ENCODE data around the gene SLC25A22.

The SLC25A22 gene

DNA sequence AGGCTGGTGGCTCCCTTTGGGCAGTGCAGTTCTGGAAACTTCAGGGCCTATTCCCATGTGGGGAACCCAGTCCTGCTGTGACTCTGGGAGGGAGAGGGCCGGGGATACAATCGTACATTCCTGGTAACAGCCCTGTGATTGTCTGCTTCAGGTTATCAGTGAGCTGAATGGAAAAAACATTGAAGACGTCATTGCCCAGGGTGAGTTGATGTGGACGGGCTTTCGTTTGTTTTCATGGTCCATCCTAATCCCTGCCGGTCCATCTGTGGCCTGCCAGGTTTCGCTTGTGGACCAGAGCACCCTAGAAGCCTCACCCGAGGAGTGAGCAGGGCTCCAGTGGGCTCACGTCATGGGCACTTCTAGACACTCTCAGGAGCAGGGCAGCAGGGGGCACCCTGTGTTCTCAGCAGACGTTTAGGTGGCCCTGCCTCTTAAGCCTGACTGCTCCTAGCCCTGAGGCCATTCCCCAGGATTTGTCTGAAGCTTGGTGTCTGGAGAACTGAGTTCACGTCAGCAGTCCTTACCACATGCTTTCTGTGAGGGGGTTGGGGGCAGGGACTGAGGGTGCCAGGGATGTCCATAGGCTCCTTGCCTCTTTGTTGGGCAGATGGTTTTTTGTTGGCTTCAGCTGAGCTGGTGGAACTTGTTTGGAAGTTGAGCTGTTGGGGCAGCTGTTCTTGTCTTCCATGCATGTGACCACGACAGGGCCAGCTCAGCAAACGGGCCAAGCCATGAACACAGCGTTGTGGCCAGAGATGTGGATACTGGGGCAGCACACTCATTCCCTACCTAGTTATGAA, 13.6 kb upstream of the SLC25A22 start:
- TF ChIP-seq FOXP2 (optimal IDR thresholded peaks at IDR 0.05; ENCODE audit: borderline replicate concordance, extremely low read depth, extremely low read length, insufficient read depth) (no peak), POLR2AphosphoS5 (IDR thresholded peaks at IDR 0.05; ENCODE audit: low read depth, low read length) (no peak; the same call in 1 of the 2 replicates), SIN3A (IDR thresholded peaks at IDR 0.05; ENCODE audit: borderline replicate concordance, insufficient read depth, low read length) (no peak), TAF1 (IDR thresholded peaks at IDR 0.05; ENCODE audit: borderline replicate concordance, insufficient read depth, low read length) (no peak)
- TF ChIP-seq, protein P1, sequence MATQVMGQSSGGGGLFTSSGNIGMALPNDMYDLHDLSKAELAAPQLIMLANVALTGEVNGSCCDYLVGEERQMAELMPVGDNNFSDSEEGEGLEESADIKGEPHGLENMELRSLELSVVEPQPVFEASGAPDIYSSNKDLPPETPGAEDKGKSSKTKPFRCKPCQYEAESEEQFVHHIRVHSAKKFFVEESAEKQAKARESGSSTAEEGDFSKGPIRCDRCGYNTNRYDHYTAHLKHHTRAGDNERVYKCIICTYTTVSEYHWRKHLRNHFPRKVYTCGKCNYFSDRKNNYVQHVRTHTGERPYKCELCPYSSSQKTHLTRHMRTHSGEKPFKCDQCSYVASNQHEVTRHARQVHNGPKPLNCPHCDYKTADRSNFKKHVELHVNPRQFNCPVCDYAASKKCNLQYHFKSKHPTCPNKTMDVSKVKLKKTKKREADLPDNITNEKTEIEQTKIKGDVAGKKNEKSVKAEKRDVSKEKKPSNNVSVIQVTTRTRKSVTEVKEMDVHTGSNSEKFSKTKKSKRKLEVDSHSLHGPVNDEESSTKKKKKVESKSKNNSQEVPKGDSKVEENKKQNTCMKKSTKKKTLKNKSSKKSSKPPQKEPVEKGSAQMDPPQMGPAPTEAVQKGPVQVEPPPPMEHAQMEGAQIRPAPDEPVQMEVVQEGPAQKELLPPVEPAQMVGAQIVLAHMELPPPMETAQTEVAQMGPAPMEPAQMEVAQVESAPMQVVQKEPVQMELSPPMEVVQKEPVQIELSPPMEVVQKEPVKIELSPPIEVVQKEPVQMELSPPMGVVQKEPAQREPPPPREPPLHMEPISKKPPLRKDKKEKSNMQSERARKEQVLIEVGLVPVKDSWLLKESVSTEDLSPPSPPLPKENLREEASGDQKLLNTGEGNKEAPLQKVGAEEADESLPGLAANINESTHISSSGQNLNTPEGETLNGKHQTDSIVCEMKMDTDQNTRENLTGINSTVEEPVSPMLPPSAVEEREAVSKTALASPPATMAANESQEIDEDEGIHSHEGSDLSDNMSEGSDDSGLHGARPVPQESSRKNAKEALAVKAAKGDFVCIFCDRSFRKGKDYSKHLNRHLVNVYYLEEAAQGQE (IDR thresholded peaks at IDR 0.05; ENCODE audit: insufficient read depth in 1 of 2, low read depth in 2 of 2, low read length in 2 of 2), result no peak

DNA sequence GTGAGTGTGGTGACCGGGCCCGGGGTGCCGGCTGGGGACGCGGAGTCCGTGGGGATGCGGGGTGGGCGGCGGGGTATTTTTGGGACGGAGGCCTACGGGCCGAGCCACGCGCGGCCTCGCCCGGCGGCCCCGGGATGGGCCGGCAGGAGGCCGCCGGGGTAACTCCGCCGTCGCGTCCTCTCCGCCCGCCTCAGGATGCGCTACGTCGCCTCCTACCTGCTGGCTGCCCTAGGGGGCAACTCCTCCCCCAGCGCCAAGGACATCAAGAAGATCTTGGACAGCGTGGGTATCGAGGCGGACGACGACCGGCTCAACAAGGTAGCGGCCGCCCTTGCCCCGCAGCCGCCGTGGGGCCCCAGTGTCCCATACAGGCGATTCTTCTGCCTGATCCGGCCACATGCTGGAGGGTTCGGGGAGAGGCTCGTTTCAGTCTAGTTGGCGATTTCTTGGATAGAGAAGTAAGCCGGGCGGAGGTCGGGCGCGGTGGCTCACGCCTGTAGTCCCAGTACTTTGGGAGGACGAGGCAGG, 12.0 kb upstream of the SLC25A22 start:
- TF ChIP-seq, protein P1 (IDR thresholded peaks at IDR 0.05; ENCODE audit: insufficient read depth in 1 of 2, low read depth in 2 of 2, low read length in 2 of 2), result no peak
- TF ChIP-seq TAF1 (IDR thresholded peaks at IDR 0.05; ENCODE audit: borderline replicate concordance, insufficient read depth, low read length) (no peak), SIN3A (IDR thresholded peaks at IDR 0.05; ENCODE audit: borderline replicate concordance, insufficient read depth, low read length) (no peak), FOXP2 (optimal IDR thresholded peaks at IDR 0.05; ENCODE audit: borderline replicate concordance, extremely low read depth, extremely low read length, insufficient read depth) (no peak), POLR2AphosphoS5 (IDR thresholded peaks at IDR 0.05; ENCODE audit: low read depth, low read length) (no peak; the same call in 1 of the 2 replicates)

DNA sequence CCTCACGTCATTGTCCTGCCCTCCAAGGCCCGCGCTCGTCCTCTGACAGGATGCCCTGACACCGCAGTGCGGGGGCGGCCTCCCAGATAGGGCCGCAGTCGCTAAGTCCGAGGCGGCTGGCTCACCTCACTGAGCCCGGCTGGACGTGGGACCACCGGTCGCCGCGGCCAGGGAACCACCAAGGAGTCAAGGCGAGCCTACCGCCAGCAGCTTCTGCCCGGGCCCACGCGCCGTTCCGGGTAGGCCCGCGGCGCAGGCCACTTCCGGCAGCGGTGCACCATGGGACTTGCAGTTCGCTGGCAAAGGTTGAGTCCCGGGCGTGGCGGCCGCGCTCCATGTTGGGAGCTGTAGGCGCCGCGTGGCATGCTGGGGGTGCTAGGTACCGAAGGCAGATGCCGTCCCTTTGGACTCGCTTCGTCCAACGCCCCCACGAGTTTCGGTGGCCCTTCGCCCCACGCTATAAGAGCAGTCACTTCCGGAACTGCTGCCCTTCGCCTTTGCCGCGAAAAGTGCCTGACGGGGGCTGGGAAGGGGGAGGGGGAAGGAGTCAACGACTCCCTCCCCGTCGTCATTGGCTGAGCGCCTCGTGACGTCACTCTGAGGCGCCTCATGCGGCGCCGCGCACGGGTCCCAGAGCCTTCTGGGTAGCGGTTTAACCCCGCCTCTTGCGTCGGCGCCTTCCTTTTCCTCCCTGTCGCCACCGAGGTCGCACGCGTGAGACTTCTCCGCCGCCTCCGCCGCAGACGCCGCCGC, 11.4 kb upstream of the SLC25A22 start, which contains the start of gene RPLP2:
RPLP2 (plus strand) TSS at position 681 of the 753 bp plus-strand sequence. CDS start 268 bp downstream, outside the sequence.
- peak; percentile 98 for TF ChIP-seq TAF1 (IDR thresholded peaks at IDR 0.05; ENCODE audit: borderline replicate concordance, insufficient read depth, low read length)
- TF ChIP-seq POLR2AphosphoS5 (IDR thresholded peaks at IDR 0.05; ENCODE audit: low read depth, low read length), result peak; percentile 84
- TF ChIP-seq, protein P1 (IDR thresholded peaks at IDR 0.05; ENCODE audit: insufficient read depth in 1 of 2, low read depth in 2 of 2, low read length in 2 of 2), result peak; percentile 20 to 73; a peak in 2 of 4 replicates
- peak; percentile 79; the same call in 1 of the 2 replicates for TF ChIP-seq SIN3A (IDR thresholded peaks at IDR 0.05; ENCODE audit: borderline replicate concordance, insufficient read depth, low read length)
- TF ChIP-seq FOXP2 (optimal IDR thresholded peaks at IDR 0.05; ENCODE audit: borderline replicate concordance, extremely low read depth, extremely low read length, insufficient read depth), result no peak

DNA sequence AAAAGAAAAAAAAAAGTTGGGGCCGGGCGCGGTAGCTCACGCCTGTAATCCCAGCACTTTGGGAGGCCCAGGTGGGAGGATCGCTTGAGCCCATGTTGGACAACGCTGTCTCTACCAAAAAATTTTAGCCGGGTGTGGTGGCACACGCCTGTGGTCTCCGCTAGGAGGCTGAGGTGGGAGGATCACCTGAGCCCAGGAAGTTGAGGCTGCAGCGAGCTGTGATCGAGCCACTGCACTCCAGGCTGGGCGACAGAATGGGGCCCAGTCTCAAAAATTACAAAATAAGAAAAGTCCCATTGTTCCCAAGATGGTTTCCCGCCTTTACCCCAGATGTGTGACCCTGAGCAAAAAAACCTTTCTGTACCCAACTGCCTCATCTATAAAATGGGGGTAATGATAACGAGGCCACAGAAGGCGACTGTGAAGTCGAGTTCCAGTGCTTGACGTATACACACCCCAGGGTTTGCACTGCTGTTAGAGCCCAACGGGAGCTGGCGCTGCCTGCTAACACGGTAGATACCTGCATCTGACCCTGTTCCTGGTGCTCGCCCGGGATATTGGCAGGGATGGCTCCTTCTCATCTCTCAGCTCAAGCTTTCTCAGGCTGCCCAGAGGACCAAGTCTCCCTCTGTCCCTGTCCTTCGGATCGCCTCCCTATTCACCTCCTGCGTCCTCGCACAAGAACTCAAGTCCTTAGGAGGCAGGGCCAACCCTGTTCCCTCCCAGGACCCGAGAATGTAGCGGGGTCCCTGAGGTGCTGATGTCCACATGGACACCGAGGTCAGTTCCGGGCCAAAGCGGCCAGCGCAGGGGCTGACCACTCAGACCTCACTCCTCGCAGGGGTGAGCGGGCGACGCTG, 10.6 kb upstream of the SLC25A22 start:
- TF ChIP-seq TAF1 (IDR thresholded peaks at IDR 0.05; ENCODE audit: borderline replicate concordance, insufficient read depth, low read length) (no peak), POLR2AphosphoS5 (IDR thresholded peaks at IDR 0.05; ENCODE audit: low read depth, low read length) (peak; percentile 24; the same call in 1 of the 2 replicates), SIN3A (IDR thresholded peaks at IDR 0.05; ENCODE audit: borderline replicate concordance, insufficient read depth, low read length) (no peak; the same call in 1 of the 2 replicates), FOXP2 (optimal IDR thresholded peaks at IDR 0.05; ENCODE audit: borderline replicate concordance, extremely low read depth, extremely low read length, insufficient read depth) (no peak)
- TF ChIP-seq, protein P1 (IDR thresholded peaks at IDR 0.05; ENCODE audit: insufficient read depth in 1 of 2, low read depth in 2 of 2, low read length in 2 of 2), result no peak
